Hepatocyte (in vitro differentiated cells): ENCODE measurements around the gene NAIF1.

Source experiments
- EZH2 ChIP-seq: fragments of 200-600 bp; sonication (generic); IDR thresholded peaks from 2 replicates; pipeline ENCODE4 v1.6.1; 2016; ENCODE audit warnings: antibody characterized with exemption, mild to moderate bottlenecking, borderline replicate concordance
- TF ChIP-seq, protein P1 (sequence below): fragments of 200-600 bp; sonication (generic); IDR thresholded peaks from 2 replicates; pipeline ENCODE4 v1.5.1; 2016; ENCODE audit warnings: antibody characterized with exemption, mild to moderate bottlenecking; ENCODE audit not compliant: poor library complexity

DNA sequence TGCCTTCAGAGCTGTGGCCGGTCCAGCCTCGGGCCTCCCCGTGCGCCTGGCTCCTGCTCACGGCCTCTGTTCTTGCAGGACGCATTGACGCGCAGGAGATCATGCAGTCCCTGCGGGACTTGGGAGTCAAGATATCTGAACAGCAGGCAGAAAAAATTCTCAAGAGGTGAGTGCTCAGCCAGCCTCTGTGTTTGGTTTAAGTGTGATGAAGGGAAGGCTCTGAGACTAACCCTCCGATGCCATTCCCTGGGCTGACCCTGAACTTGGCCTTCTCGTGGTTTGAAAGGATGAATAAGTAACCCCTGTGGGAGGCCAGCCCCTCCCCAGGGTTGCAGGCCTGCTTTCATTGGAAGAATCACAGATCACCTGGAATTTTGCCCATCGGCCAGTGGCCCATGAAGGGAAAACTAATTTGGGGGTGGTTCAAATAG lies 34.1 kb upstream of the NAIF1 start:
- TF ChIP-seq, protein P1, sequence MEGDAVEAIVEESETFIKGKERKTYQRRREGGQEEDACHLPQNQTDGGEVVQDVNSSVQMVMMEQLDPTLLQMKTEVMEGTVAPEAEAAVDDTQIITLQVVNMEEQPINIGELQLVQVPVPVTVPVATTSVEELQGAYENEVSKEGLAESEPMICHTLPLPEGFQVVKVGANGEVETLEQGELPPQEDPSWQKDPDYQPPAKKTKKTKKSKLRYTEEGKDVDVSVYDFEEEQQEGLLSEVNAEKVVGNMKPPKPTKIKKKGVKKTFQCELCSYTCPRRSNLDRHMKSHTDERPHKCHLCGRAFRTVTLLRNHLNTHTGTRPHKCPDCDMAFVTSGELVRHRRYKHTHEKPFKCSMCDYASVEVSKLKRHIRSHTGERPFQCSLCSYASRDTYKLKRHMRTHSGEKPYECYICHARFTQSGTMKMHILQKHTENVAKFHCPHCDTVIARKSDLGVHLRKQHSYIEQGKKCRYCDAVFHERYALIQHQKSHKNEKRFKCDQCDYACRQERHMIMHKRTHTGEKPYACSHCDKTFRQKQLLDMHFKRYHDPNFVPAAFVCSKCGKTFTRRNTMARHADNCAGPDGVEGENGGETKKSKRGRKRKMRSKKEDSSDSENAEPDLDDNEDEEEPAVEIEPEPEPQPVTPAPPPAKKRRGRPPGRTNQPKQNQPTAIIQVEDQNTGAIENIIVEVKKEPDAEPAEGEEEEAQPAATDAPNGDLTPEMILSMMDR = no peak
- TF ChIP-seq EZH2 = no peak
